GM15510 (cell line): ENCODE results near the gene VASP.

Experiments
- POLR2A ChIP-seq: IDR thresholded peaks from 3 replicates; pipeline ENCODE4 v1.6.1; 2011; ENCODE audit warnings: borderline replicate concordance; ENCODE audit not compliant: insufficient read length; ENCODE audit errors: extremely low read depth

VASP gene

GRCh38 chr19:45485305-45486077 lies 21.8 kb upstream of the VASP start:
- no peak for TF ChIP-seq POLR2A

GRCh38 chr19:45488708-45489107 lies 18.6 kb upstream of the VASP start:
- no peak for TF ChIP-seq POLR2A

- no peak for TF ChIP-seq POLR2A
Measured at GRCh38 chr19:45489216-45489855, 17.9 kb upstream of the VASP start.

GRCh38 chr19:45492137-45492626 lies 15.1 kb upstream of the VASP start:
- TF ChIP-seq POLR2A, result no peak

- TF ChIP-seq POLR2A, result peak; percentile 21
Measured at GRCh38 chr19:45492627-45493470, 14.4 kb upstream of the VASP start.

GRCh38 chr19:45494261-45494916 lies 12.9 kb upstream of the VASP start:
- no peak for TF ChIP-seq POLR2A

- TF ChIP-seq POLR2A, result no peak
Measured at GRCh38 chr19:45495178-45495577, 12.1 kb upstream of the VASP start.

GRCh38 chr19:45496349-45496953 lies 10.8 kb upstream of the VASP start:
- TF ChIP-seq POLR2A, result no peak

GRCh38 chr19:45497791-45498190 lies 9.5 kb upstream of the VASP start:
- no peak for TF ChIP-seq POLR2A

GRCh38 chr19:45498411-45499195 lies 8.7 kb upstream of the VASP start, which contains the start of gene PPM1N:
Gene PPM1N (plus strand): TSS chr19:45498443. CDS start chr19:45498473, 30 bp downstream.
- peak; percentile 16 for TF ChIP-seq POLR2A

GRCh38 chr19:45499196-45500180 lies 7.8 kb upstream of the VASP start:
- TF ChIP-seq POLR2A, result peak; percentile 34
